H7 (cell line): ENCODE measurements around the gene KDELR1. TPM values are rescaled to one million over a fixed set of nuclear protein-coding genes. Genes with fewer than 3 reads are reported as not detected.

Experiments used
- DNase-seq: peaks from one replicate; pipeline ENCODE4 v3.0.0; 2012
- H3K27me3 ChIP-seq: 2 replicates; pipeline ENCODE4 v1.6.0; 2011; ENCODE audit warnings: mild to moderate bottlenecking, low read length; ENCODE audit not compliant: control insufficient read depth, insufficient read depth
- H3K36me3 ChIP-seq: replicated peaks from 2 replicates; pipeline ENCODE4 v1.5.1; 2011; ENCODE audit warnings: low read length; ENCODE audit not compliant: control insufficient read depth, insufficient read depth
- H3K4me3 ChIP-seq: 2 replicates; pipeline ENCODE4 v1.5.1; 2011; ENCODE audit warnings: low read depth, mild to moderate bottlenecking, control low read depth, low read length, moderate library complexity; ENCODE audit not compliant: insufficient read depth
- total RNA-seq: library from RNA; depleted of rRNA; stranded (reverse); fragments of >200 nt; shearing (Covaris generic); gene quantifications from 2 replicates; pipeline ENCODE4 v1.2.3, GENCODE V29; 2014; rRNA removed

The KDELR1 gene
- 110 and 111 TPM in 2 replicates for total RNA-seq

- Histone ChIP-seq H3K27me3 (peaks cover 35% of the 10 kb centered on the region), H3K36me3 (peaks cover 21% of the 10 kb centered on the region), H3K4me3 (peak within 1 kb of the TSS; percentile 96)
- peak; percentile 98 for DNase-seq
Observed at GRCh38 chr19:48391100-48392005, at the start of gene KDELR1. KDELR1 (minus strand) TSS chr19:48391551; CDS start chr19:48391358, 193 bp downstream.

DNA sequence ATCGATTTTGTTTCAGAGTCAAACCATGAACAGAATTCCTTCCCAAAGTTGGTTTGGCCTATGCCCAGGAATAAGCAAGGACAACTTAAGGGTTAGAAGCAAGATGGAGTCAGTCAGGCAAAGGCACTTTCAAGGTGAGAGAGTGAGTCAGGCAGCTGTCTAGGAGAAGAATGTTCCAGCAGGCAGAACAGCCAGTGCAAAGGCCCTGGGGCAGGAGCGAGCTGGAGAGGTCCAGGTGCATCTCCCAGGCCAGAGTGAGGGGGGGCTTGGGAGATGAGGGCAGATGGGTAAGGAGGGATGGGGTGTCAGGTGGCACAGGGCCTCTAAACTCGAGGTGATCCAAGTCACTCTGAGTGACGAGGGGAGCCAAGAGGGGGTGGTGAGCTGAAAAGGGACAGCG is 45.2 kb upstream of the KDELR1 start:
- DNase-seq = no peak
- Histone ChIP-seq H3K27me3 (no peaks in the 10 kb centered on the region), H3K4me3 (no peak overlapping the region), H3K36me3 (peaks cover 3% of the 10 kb centered on the region)

- no peaks in the 10 kb centered on the region for H3K27me3 ChIP-seq
- H3K36me3 ChIP-seq = peaks cover 7% of the 10 kb centered on the region
- DNase-seq = peak; percentile 67
- H3K4me3 ChIP-seq = no peak overlapping the region
Observed at GRCh38 chr19:48433337-48433736, 42.0 kb upstream of the KDELR1 start.

GRCh38 chr19:48428670-48429069 is 37.3 kb upstream of the KDELR1 start:
- DNase-seq = no peak
- Histone ChIP-seq H3K27me3 (no peaks in the 10 kb centered on the region), H3K4me3 (no peak overlapping the region), H3K36me3 (peaks cover 7% of the 10 kb centered on the region)

DNA sequence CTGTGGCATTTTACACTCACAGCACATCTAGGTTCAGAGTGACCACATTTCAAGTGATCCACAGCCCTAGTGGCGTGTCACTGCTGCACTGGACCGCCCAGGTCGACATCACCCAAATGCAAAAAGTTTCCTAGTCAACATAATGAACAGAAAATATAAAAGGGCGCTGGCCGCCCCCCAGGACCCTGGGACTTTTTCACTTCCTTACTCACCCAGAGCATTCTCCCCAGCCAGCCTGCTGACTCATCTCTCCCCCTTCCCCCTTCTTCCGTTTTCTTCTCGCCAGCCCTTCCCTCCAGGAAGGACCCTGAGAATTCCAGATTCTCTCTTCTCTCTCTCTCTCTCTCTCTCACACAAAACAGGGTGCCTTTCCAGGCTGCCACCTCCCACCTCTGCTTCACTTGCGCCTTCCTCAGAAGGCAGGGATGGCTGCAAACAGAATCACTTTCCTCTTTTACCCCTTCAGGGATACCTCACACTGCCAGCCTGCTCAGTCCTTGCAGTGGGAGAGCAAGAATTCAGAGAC is 33.4 kb upstream of the KDELR1 start:
- Histone ChIP-seq H3K36me3 (peaks cover 10% of the 10 kb centered on the region), H3K4me3 (no peak overlapping the region), H3K27me3 (no peaks in the 10 kb centered on the region)
- peak; percentile 77 for DNase-seq

DNA sequence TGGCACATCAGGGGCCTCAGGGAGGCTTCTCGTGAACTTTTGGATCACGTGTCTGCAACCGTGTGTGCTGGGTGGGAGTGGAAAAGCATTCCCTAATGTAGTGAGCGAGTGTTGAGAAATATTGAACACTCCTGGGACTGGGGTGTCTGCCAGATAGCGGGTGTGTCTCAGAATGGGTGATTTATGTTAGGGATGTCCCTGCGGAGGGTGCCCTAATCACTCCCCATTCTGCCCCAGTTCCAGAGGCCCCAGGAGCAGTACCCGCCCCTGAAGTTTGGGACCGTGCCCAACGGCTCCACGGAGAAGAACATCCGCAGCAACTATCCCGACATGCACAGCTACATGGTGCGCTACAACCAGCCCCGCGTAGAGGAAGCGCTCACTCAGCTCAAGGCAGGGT is 30.2 kb upstream of the KDELR1 start:
- Histone ChIP-seq H3K27me3 (no peaks in the 10 kb centered on the region), H3K4me3 (no peak overlapping the region), H3K36me3 (peaks cover 14% of the 10 kb centered on the region)
- peak; percentile 23 for DNase-seq

DNA sequence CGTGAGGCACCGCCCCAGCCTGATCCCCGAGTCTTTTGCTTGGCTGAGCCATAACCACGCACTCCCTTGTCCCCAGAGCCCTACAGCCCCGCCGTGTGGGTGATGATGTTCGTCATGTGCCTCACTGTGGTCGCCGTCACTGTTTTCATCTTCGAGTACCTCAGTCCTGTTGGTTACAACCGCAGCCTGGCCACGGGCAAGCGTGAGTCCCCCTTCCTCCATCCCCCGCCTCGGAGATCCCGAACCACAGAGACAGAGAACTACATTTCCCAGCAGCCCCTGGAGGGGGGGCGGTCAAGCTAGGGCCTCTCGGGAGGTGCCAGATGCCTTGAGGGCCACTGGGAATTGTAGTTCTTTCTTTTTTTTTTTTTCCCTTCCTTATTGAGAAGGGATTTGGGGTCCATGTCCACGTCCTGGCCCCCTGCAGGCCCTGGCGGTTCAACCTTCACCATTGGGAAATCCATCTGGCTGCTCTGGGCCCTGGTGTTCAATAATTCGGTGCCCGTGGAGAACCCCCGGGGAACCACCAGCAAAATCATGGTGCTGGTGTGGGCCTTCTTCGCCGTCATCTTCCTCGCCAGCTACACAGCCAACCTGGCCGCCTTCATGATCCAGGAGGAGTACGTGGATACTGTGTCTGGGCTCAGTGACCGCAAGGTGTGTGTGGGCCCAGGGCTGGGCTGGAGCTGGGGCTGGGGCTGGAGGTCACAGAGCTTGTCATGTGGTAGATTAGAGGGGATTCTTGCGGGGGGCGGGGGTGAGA is 28.0 kb upstream of the KDELR1 start:
- no peaks in the 10 kb centered on the region for H3K27me3 ChIP-seq
- H3K36me3 ChIP-seq = peaks cover 16% of the 10 kb centered on the region
- peak; percentile 95 for DNase-seq
- H3K4me3 ChIP-seq = no peak overlapping the region

GRCh38 chr19:48418317-48419064 is 27.1 kb upstream of the KDELR1 start:
- peak; percentile 35 for DNase-seq
- Histone ChIP-seq H3K36me3 (peaks cover 14% of the 10 kb centered on the region), H3K4me3 (no peak overlapping the region), H3K27me3 (no peaks in the 10 kb centered on the region)

- no peaks in the 10 kb centered on the region for H3K27me3 ChIP-seq
- H3K4me3 ChIP-seq = no peak overlapping the region
- peaks cover 13% of the 10 kb centered on the region for H3K36me3 ChIP-seq
- peak; percentile 4 for DNase-seq
Observed at GRCh38 chr19:48417421-48417820, 26.1 kb upstream of the KDELR1 start.

DNA sequence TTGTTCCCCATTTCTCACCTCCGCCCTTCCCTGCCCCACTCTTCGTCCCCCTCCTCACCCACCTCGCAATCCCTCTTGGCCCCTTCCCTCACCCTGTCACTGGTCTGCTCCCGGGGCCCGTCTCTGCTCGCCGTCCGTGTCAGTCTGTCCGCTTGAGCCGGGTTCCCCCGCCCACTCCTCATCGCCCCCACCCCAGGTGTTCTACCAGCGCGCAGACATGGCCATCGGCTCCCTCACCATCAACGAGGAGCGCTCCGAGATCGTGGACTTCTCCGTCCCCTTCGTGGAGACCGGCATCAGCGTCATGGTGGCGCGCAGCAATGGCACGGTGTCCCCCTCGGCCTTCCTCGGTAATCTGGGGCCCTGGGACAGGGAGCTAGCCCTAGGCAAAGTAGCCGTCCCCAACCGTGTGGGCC is 24.5 kb upstream of the KDELR1 start:
- Histone ChIP-seq H3K4me3 (no peak overlapping the region), H3K27me3 (no peaks in the 10 kb centered on the region), H3K36me3 (peaks cover 10% of the 10 kb centered on the region)
- DNase-seq = no peak

DNA sequence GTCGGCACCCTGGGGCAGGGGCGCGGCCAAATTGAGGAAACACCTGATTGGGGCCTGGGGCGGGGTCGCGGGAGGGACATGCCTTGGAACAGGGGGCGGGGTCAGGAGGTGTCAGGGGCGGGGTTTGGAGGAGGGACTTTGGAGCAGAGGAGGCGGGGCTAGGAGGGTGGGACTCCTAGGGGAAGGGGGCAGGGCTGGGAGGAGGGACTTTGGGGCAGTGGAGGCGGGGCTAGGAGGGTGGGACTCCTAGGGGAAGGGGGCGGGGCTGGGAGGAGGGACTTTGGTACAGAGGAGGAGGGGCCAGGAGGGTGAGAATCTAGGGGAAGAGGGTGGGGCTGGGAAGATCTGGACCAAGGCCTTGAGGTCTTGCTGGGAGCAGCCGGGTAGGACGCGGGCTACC is 24.0 kb upstream of the KDELR1 start:
- H3K36me3 ChIP-seq = peaks cover 10% of the 10 kb centered on the region
- H3K27me3 ChIP-seq = no peaks in the 10 kb centered on the region
- DNase-seq = peak; percentile 93
- no peak overlapping the region for H3K4me3 ChIP-seq

DNA sequence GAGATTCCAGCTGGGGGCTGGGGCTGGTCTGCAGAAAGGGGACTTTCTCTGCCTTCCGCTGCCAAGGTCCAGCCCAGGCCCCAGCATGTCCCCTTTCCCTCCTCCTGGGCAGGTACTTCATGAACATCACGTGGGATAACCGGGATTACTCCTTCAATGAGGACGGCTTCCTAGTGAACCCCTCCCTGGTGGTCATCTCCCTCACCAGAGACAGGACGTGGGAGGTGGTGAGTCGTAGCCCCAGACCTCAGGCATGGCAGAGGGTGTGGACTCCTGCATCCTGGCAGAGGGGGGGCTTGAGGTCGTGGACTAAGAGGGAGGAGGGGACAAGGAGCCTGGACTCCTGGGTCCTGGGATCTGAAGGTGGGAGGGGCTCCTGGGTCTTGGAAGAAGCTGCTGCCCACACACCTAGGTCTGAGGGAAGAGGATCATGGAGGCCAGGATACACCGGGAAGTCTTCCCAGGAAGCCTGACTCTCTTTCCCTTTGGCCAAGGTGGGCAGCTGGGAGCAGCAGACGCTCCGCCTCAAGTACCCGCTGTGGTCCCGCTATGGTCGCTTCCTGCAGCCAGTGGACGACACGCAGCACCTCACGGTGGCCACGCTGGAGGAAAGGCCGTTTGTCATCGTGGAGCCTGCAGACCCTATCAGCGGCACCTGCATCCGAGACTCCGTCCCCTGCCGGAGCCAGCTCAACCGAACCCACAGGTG is 22.7 kb upstream of the KDELR1 start:
- Histone ChIP-seq H3K27me3 (no peaks in the 10 kb centered on the region), H3K4me3 (peak overlapping the region; percentile 12), H3K36me3 (peaks cover 10% of the 10 kb centered on the region)
- DNase-seq = peak; percentile 59

GRCh38 chr19:48405850-48406249 is 14.5 kb upstream of the KDELR1 start:
- H3K36me3 ChIP-seq = no peaks in the 10 kb centered on the region; the same call in 1 of the 2 replicates
- DNase-seq = no peak
- H3K4me3 ChIP-seq = no peak overlapping the region
- no peaks in the 10 kb centered on the region for H3K27me3 ChIP-seq
